MM.1S (cell line): Measurements from ENCODE around the gene NBDY.
A peak's percentile ranks its signal among the peaks of the same experiment; 100 is the strongest.
"Not testable (repeated sequence)": the region's sequence is repeated elsewhere in the genome, so short reads cannot be mapped to it uniquely, and the experiment has no call there.

Experiments
- DNase-seq: peaks from one replicate; pipeline ENCODE4 v3.0.0-alpha.2; 2015
- H2AFZ ChIP-seq: fragments of 300-600 bp; sonication (generic); 2 replicates; pipeline ENCODE4 v1.6.0; 2016; ENCODE audit warnings: antibody characterized with exemption, low read length
- H3F3A ChIP-seq: fragments of 300-600 bp; sonication (generic); 2 replicates; pipeline ENCODE4 v1.6.1; 2016; ENCODE audit warnings: mild to moderate bottlenecking, antibody characterized with exemption, low read length, moderate library complexity, mixed read lengths; ENCODE audit not compliant: insufficient read depth
- H3K27ac ChIP-seq: fragments of 300-600 bp; sonication (generic); 2 replicates; pipeline ENCODE4 v1.5.1; 2016; ENCODE audit warnings: mild to moderate bottlenecking, low read length
- H3K27me3 ChIP-seq: fragments of 300-600 bp; sonication (generic); replicated peaks from 2 replicates; pipeline ENCODE4 v1.6.0; 2016; ENCODE audit warnings: low read length; ENCODE audit not compliant: insufficient read depth
- H3K36me3 ChIP-seq: fragments of 300-600 bp; sonication (generic); replicated peaks from 2 replicates; pipeline ENCODE4 v1.6.1; 2016; ENCODE audit warnings: mild to moderate bottlenecking, low read length, mixed read lengths; ENCODE audit not compliant: insufficient read depth
- H3K4me1 ChIP-seq: fragments of 300-600 bp; sonication (generic); 2 replicates; pipeline ENCODE4 v1.6.1; 2016; ENCODE audit warnings: low read length, mixed read lengths
- H3K4me2 ChIP-seq: fragments of 300-600 bp; sonication (generic); 2 replicates; pipeline ENCODE4 v1.6.0; 2016; ENCODE audit warnings: low read depth, low read length
- H3K4me3 ChIP-seq: fragments of 300-600 bp; sonication (generic); 2 replicates; pipeline ENCODE4 v1.5.1; 2016; ENCODE audit warnings: low read length, mixed read lengths
- H3K79me2 ChIP-seq: fragments of 300-600 bp; sonication (generic); 2 replicates; pipeline ENCODE4 v1.6.1; 2016; ENCODE audit warnings: mixed run types, low read length, mixed read lengths
- H3K9ac ChIP-seq: fragments of 300-600 bp; sonication (generic); 2 replicates; pipeline ENCODE4 v1.6.1; 2016; ENCODE audit warnings: low read length, mixed read lengths
- H3K9me2 ChIP-seq: fragments of 300-600 bp; sonication (generic); replicated peaks from 2 replicates; pipeline ENCODE4 v1.6.1; 2016; ENCODE audit warnings: mild to moderate bottlenecking, low read length, mixed read lengths; ENCODE audit not compliant: insufficient read depth
- H3K9me3 ChIP-seq: fragments of 300-600 bp; sonication (generic); replicated peaks from 2 replicates; pipeline ENCODE4 v1.6.1; 2016; ENCODE audit warnings: mild to moderate bottlenecking, low read length, mixed read lengths; ENCODE audit not compliant: insufficient read depth
- H4K20me1 ChIP-seq: fragments of 300-600 bp; sonication (generic); 2 replicates; pipeline ENCODE4 v1.6.1; 2016; ENCODE audit warnings: mild to moderate bottlenecking, low read length, moderate library complexity, mixed read lengths; ENCODE audit not compliant: insufficient read depth
- EZH2 ChIP-seq: fragments of 300-600 bp; sonication (generic); optimal IDR thresholded peaks from 2 replicates; pipeline ENCODE3; 2017; ENCODE audit warnings: low read depth, mild to moderate bottlenecking, antibody characterized with exemption, low read length, mixed read lengths
- EZH2phosphoT487 ChIP-seq: fragments of 300-600 bp; sonication (generic); IDR thresholded peaks from 2 replicates; pipeline ENCODE4 v1.6.1; 2018; ENCODE audit warnings: antibody characterized with exemption, low read length
- TF ChIP-seq, protein P1 (sequence below): fragments of 300-600 bp; sonication (generic); IDR thresholded peaks from 2 replicates; pipeline ENCODE4 v1.5.1; 2016; ENCODE audit warnings: antibody characterized with exemption, low read length, mixed read lengths

Gene NBDY

DNA sequence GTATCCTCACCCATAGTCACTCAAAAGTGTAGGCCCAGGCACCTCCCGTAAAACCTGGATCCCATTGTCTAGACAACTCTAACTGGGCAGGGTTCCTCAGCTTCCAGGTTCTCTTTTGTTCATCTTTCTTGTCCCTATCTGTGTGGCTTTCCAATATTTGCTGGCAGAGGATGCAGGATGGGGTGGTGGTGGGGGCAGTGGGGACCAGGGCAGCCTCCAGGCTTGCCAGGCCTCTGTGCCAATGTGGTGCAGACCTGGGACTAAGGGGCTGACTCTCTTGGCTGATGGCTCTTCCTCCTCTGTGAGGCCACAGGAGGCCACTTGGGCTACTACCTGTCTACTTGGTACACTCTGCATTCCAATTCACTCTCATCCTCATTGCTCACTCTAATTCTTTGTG is 76.4 kb downstream of the NBDY start:
- H3K4me3 ChIP-seq = no peak overlapping the region
- no peak overlapping the region for H3K9ac ChIP-seq
- TF ChIP-seq EZH2phosphoT487 = no peak
- TF ChIP-seq, protein P1, sequence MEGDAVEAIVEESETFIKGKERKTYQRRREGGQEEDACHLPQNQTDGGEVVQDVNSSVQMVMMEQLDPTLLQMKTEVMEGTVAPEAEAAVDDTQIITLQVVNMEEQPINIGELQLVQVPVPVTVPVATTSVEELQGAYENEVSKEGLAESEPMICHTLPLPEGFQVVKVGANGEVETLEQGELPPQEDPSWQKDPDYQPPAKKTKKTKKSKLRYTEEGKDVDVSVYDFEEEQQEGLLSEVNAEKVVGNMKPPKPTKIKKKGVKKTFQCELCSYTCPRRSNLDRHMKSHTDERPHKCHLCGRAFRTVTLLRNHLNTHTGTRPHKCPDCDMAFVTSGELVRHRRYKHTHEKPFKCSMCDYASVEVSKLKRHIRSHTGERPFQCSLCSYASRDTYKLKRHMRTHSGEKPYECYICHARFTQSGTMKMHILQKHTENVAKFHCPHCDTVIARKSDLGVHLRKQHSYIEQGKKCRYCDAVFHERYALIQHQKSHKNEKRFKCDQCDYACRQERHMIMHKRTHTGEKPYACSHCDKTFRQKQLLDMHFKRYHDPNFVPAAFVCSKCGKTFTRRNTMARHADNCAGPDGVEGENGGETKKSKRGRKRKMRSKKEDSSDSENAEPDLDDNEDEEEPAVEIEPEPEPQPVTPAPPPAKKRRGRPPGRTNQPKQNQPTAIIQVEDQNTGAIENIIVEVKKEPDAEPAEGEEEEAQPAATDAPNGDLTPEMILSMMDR = no peak
- TF ChIP-seq EZH2 = no peak
- H3K36me3 ChIP-seq = no peaks in the 10 kb centered on the region
- H3K27ac ChIP-seq = no peak overlapping the region
- H3K9me2 ChIP-seq = no peaks in the 10 kb centered on the region
- no peaks in the 10 kb centered on the region for H3K9me3 ChIP-seq
- no peak overlapping the region for H2AFZ ChIP-seq
- H3F3A ChIP-seq = no peaks in the 10 kb centered on the region
- H3K79me2 ChIP-seq = no peaks in the 10 kb centered on the region
- H3K4me1 ChIP-seq = 0 out of 2 replicates have a peak, but pooled peaks cover 3% of the 10 kb centered on the region
- H3K4me2 ChIP-seq = no peak overlapping the region
- H3K27me3 ChIP-seq = no peaks in the 10 kb centered on the region
- DNase-seq = no peak
- H4K20me1 ChIP-seq = no peaks in the 10 kb centered on the region

DNA sequence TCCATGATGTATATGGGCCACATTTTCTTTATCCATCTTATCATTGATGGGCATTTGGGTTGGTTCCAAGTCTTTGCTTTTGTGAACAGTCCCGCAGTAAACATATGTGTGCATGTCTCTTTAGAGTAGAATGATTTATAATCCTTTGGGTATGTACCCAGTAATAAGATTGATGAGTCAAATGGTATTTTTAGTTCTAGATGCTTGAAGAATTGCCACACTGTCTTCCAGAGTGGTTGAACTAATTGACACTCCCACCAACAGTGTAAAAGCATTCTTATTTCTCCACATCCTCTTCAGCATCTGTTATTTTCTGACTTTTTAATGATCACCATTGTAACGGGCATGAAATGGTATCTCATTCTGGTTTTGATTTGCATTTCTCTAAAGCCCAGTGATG is 77.1 kb downstream of the NBDY start:
- H3K36me3 ChIP-seq, H3K4me1 ChIP-seq, DNase-seq, H3F3A ChIP-seq, H3K79me2 ChIP-seq, H3K4me3 ChIP-seq, H3K27ac ChIP-seq, H3K4me2 ChIP-seq, H3K9me2 ChIP-seq, H4K20me1 ChIP-seq, H3K27me3 ChIP-seq, H3K9me3 ChIP-seq, H2AFZ ChIP-seq, H3K9ac ChIP-seq: not testable (repeated sequence)

DNA sequence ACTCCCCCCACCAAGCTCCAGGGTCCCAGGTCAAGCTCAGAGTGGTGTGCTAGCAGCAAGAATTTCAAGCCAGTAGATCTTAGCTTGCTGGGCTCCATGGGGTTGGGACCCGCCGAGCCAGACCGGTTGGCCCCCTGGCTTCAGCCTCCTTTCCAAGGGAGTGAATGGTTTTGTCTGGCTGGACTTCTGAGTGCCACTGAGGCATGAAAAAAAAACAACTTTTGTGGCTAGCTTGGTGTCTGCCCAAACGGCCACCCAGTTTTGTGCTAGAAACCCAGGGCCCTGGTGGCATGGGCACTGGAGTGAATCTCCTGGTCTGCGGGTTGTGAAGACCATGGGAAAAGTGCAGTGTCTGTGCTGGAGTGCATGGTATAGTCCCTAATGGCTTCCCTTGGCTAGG is 82.6 kb downstream of the NBDY start:
- no peak for DNase-seq
- Histone ChIP-seq H3K79me2 (0 out of 2 replicates have a peak, but pooled peaks cover 5% of the 10 kb centered on the region), H3K9ac (no peak overlapping the region), H3K4me1 (peaks cover 11% of the 10 kb centered on the region; the same call in 1 of the 2 replicates), H3K4me2 (no peak overlapping the region), H3K27me3 (no peaks in the 10 kb centered on the region), H3K4me3 (no peak overlapping the region), H4K20me1 (no peaks in the 10 kb centered on the region), H2AFZ (no peak overlapping the region), H3K27ac (no peak overlapping the region), H3K9me2 (no peaks in the 10 kb centered on the region), H3F3A (no peaks in the 10 kb centered on the region), H3K9me3 (no peaks in the 10 kb centered on the region), H3K36me3 (no peaks in the 10 kb centered on the region)
- TF ChIP-seq EZH2 (no peak), EZH2phosphoT487 (no peak)
- TF ChIP-seq, protein P1 = no peak

DNA sequence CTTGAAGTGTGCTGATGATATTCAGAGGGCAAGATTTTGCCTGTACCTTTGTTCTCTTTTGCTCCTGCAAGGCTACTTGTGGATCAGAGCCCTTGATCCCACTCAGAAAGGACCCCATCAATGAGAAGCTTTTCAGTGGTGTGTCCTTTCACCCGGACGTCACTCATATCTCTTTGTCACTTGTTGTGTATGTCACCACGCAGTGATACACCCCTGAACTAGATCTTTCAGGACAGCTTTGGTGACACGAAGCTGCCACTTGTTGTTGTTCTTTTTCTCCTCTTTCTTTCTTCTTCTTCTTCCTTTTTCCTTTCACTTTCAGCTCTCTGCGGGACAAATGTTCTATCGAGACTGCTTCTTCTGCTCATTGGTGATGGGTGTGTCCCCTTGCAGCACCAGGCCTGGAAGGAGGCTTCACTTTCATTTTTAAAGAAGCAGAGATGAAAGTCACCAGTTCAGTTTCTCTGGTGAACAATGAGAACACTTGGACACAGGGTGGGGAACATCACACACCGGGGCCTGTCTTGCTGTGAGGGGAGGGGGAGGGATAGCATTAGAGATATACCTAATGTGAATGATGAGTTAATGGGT is 83.6 kb downstream of the NBDY start:
- Histone ChIP-seq H3K4me2 (peak overlapping the region; percentile 42), H3K79me2 (0 out of 2 replicates have a peak, but pooled peaks cover 5% of the 10 kb centered on the region)

More for the DNA sequence above, 83.6 kb downstream of the NBDY start:
- Histone ChIP-seq H2AFZ (no peak overlapping the region), H4K20me1 (no peaks in the 10 kb centered on the region), H3K9ac (no peak overlapping the region), H3K27ac (no peak overlapping the region), H3K36me3 (no peaks in the 10 kb centered on the region), H3K9me3 (no peaks in the 10 kb centered on the region), H3K27me3 (no peaks in the 10 kb centered on the region), H3K4me1 (peaks cover 11% of the 10 kb centered on the region; the same call in 1 of the 2 replicates), H3K4me3 (peak overlapping the region; percentile 34), H3K9me2 (no peaks in the 10 kb centered on the region), H3F3A (no peaks in the 10 kb centered on the region)
- DNase-seq = peak; percentile 73
- TF ChIP-seq, protein P1 = no peak
- TF ChIP-seq EZH2 = no peak
- no peak for TF ChIP-seq EZH2phosphoT487
